GM19438 (cell line): ENCODE results near the gene SLC24A3.

Experiments used
- ATAC-seq: cut with Tn5 transposase; IDR thresholded peaks from one replicate; pipeline ENCODE4 v1.9.1; 2021; ENCODE audit warnings: low read depth; ENCODE audit not compliant: unreplicated experiment

SLC24A3 gene

DNA sequence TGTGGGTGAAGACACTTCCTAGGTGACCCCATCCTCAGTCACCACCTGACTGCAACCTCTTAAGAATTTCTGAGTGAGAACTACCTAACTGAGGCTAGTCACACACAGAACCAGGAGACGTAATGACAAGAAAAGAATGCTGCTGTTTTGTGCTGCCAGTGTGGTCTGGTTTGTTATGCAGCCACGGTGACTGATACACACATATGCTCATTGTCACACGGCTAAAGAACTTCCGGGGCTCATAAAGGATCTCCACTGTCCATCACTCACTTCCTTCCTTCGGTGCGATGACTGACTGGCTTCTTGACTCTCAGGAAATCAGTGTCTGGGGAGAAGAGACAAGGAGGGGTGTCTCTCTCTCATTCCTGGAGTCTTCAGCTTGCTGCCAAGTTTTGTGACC, 88.0 kb downstream of the SLC24A3 start:
- ATAC-seq: no peak

DNA sequence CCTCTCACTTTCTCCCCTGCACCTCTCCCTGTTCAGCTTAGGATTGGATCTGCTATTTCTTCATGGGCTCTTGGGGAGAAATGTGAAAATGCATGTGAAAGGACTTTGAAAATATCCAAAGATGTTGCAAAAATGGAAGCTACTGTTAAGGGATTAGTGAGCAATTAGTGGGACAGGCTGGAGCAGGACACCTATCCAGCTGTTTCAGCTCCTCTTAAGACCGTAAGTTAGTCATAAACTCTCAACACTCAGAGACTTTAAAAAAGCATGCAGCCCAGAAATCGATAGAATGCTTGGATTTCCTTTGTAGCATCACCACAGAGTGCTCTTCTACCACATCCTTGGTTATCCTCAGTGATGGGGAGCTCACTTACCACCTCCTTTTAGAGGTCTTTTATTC, 88.7 kb downstream of the SLC24A3 start:
- ATAC-seq: no peak

DNA sequence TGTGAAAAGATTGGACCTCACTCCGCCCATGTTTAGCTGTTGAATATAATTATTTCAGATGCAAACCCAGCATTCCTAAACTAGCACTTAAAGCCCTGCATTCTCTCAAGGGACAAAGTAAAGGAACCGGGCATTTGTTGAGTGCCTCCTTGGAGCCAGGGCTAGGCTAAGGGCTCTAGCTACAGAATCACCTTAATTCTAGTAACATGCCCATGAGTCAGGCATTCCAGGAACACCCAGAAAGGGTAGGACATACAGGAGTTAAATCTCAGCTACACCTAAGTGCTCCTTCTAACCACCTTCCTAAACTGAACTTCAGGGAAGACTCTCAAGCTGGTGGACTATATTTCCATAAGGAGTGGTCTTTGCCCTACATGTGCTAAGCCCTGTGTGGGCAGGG, 89.4 kb downstream of the SLC24A3 start:
- no peak for ATAC-seq

DNA sequence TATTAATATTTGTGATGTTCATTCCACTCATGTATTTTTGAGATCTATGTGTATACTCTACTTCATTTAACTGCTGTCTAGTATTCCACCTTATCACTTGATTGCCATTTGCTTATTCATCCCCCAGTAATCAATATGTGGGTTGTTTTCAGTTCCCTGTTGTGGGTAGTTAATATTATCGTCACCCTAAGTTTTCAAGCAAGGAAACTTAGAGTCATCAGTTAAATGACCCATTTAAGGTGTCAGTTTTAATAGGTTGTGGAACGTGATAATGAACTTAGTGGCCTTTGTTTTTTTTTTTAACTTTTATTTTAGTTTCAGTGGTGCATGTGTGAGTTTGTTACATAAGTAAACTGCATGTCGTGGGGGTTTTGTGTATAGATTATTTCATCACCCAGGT, 90.3 kb downstream of the SLC24A3 start:
- ATAC-seq: no peak

DNA sequence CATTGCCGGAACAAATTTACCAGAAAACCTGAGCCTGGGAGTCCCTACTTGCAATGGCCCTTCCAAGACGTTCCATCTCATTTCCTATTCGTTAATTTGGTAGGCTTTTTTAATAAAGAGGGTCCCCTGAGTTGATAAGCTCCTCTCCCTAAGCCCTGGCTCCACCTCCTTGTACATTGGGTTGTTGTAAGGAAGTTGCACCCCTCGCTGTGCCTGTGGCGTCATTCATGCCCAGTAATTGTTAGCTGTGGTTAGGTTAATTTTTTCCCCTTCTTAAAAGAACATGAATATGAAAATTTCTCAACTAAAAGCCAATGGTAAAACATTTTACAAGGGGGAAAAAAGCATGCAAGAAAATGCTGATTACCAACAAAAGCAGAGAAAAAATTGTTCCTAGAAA, 91.9 kb downstream of the SLC24A3 start:
- no peak for ATAC-seq

DNA sequence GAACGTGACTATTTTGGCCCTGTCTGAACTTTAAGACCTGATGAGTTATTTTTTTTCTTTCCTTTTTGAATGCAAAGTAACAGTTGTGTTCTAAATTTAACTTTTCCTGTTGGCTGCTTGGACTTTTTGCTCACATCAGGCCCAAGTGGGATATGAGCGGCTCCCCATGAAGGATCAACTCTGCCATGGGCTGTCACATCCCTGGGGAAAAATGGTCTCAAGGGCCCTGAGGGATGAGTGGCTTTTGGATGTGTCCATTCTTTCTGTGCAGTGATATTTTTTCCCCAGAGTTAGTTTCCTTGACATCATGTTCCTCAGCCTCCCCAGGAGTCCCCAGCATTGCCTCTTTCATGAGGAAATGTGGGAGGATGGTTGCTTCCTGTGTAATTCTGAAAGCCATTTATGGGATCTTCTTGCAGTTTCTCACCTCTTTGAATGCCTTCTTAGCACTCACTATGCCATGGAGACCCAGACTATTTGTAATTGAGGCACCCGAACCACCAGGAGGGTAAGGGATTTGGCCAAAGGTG, 92.5 kb downstream of the SLC24A3 start:
- ATAC-seq: no peak

DNA sequence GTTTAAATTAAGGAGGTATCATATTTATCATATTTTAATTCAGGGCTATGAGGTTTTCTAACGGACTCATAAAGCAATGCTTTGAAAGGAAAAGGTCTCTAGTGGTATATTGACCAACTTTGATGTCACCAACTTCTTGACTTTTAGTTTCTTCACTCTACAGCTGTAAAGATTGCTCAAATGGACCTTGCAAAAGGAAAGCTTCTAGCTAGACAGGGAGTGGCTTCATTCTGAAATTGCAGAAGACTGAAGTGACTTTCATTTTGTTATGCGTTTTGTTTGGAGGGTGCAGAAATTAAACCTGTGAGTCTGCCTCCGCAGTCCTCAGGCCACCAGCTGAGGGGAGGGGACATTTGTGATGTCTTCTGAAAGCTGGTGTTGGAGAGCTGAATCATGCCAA, 95.7 kb downstream of the SLC24A3 start:
- ATAC-seq: no peak

DNA sequence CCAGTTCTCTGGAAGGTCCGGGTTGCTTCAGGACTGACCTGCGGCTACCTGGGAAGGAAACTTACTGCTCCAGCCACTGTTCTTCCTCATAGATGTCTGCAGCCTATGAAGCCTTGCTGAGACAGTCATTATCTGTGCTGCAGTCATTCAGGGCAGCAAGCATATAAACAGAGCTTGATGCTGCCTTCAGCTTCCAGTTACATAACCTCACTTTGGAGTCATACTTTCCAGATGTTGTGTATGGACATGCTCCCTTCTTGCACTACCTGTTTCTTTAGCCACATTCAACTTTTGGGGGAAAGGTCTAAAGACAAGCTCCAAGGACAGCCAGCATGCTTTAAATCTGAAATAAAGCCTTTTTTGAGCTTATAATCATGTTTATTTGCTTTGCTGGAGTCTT, 98.1 kb downstream of the SLC24A3 start:
- ATAC-seq: no peak

DNA sequence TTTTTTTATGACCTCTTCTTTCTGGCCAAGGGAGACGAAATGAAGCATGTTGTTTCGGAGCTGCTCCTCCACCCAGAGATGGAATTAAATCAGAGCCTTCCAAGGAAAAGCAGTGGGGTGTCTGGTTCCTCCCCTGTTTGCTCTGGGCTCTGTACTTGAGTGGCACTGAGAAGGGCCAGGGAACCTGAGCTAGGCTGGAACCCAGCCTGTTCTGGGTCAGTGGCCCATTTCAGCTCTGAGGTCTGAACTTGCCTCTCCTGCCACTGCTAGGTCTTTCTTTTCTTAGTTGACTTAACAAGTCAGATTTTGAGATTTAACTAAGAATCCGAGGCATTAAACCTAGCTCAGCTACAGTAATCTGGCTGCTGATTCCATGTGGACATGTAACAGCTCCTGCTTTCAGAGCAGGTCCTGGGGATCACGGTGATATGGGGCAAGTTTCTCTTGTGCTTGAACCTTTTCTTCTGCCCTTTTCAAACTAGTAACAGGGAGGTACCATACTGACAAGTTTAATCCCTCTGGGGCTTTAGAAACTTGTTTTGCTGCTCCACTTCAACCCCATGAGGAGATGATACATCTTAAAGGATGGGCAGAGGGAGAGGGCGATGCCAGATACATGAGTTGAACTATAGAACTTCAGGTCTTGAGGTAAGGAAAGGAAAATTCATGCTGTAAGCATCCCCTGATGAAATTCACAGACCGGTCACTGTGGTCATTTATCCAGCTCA, 101.1 kb downstream of the SLC24A3 start:
- no peak for ATAC-seq

DNA sequence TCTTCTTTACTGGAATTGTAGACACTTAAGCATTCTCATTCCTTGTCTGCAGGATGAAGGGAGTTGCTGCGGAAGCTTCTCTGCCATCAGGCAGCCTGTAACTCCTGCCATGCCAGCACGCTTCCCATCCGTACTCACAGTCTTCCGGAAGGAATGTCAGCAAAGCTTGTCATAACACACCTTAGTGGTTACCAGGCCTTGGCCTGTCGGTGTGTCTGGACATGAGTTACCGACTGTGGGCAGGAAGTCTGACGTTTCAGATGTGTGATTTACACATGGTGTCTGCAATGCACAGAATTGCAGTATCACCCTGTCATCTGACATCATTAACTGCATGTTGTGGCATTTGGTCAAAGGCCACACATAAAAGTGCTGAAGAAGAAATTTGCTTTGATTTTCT, 102.2 kb downstream of the SLC24A3 start:
- no peak for ATAC-seq

DNA sequence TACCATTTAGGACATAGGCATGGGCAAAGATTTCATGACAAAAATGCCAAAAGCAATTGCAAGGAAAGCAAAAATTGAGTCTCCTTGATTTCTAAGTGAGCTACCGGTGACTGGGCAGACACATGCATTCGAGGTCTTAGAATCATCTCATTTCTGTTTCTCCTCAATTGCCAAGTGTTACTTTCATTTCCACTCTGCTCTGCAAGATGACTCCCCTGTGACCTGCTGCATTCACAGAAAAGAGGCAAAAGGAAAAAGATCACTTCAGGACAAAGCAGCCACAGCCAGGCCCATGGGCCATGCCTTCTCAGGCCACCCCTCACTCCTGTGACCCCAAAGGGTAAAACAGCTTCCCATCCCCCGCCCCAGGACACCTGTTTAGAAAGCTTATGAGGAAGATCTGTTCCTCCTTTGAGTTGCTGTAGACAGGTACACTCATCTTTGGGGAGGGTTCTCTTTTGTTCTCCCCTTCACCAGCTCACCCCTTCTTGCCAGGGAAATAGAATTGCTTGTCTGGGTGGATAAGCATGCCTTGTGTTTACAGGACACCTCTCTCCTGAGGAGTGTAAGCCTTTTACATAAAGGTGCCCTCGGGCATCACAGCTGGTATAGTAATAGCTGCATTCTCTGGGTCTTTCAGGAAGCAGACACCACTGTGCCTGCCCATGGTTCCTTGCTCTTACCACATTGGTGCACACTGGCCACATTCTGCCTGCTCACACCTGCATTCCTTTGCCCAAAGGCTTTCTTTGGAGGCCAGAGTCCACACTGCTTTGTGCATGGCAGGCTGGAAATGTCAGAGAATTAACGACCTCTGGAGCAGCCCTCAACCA, 105.0 kb downstream of the SLC24A3 start:
- no peak for ATAC-seq

DNA sequence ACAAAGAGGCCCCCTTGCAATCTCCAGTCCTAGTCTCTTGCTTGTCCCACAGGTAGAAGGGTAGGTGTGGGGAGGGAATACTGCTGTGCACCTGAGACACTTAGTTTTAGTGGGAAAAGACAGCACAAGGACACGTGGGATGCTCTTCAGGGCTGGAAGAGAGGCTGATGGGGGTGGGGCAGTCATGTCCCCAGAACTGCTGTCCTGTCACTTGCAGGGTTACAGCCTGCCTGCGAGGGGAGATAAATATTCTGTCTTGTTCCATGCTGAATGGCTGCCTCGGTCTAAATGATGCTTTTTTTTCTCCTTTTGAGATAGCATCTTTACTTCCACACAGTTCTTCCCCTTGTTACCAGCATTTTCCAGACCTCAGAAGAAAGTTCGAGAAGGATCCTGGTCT, 106.2 kb downstream of the SLC24A3 start:
- no peak for ATAC-seq

DNA sequence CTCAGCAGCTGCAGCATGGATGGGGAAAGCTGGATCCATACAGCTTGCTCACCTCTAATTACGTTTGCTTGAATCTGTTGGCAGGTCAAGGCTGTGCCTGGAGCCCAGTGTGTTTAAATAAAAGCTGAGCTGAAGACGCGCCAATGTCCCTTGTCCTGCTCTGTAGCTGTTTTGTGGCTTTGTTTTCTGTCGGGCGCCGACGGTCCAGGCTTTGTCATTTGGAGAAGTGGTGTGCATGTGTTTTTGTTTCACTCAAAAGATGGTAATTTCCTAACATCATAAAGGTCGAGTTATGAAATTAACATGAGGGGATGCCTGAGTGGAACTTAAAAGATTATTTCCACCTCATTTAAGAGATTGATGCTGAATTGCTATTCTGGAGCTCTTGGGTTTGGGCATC, 107.6 kb downstream of the SLC24A3 start:
- no peak for ATAC-seq

DNA sequence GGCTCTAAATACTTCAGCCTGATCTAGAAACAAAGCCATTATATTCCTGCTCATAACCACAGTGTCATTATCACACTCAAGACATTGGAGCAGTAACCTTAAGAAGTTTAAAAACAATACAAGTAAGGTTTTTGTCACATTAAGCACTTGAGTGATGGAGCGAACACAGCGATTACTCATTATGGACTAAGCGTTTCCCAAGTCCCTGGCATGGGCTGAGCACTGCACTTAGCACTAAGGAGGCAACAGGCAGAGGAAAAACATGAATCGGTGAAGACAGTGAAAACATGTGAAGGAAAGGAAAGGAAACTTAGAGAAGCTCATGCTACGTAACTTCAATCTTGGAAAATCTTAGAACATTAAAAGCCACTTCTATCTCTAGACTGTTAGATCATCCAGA, 108.7 kb downstream of the SLC24A3 start:
- ATAC-seq: no peak

DNA sequence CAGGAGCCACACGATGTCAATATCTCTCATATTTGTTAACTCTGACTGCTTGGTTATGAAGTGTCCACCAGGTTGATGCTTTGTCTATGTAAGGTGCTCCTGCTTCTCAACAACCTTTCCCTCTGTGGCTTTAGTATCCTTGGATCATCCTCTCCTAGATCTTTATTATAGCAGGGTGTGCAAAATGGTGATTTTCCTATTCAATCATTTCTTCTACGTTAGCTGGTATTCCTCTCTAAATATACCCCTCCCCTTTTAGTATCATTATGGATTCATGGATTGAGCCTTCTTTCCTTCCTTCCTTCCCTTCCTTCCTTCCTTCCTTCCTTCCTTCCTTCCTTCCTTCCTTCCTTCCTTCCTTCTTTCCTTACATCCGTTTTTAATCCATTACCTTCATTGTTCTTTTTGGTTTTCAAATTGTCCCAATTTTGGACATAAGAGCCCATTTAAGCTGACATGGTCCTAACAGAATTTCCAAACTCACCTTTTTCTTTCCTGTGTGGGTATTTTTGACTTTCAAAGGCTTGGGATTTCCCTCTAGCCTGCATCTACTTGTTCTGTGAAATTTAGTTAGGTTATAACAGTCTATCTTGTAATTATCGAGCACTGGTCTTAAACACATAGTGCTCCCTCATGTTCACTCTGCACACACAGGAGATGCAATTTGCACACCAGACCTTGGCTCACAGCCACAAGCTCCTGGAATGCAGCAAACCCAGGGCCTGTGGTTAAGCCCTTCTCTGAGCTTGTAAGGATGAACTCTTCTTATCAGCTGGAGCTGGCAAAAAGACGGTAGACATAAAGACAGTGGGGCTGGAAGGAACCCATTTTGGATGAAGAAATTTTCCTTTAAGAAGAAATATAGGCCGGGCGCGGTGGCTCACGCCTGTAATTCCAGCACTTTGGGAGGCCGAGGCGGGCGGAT, 109.9 kb downstream of the SLC24A3 start:
- ATAC-seq: no peak

DNA sequence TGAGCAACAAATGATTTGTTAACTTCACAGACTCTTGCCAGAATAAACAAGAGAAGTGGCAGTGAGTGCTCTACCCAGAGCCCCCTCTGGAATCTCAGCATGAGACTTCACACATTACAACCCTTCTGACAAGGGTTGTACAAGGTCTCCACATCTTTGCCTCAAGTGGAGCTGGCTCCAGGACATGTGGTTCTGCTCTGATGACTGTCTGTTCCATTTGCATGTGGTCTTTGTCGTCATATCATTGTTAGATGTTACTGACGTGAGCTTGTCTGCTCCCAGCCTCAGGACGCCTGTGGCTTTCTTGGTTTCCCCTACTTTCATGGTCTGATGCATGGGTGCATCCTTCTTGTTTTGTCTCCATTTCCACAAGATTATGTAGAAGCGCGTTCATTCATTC, 115.0 kb downstream of the SLC24A3 start:
- ATAC-seq: no peak

DNA sequence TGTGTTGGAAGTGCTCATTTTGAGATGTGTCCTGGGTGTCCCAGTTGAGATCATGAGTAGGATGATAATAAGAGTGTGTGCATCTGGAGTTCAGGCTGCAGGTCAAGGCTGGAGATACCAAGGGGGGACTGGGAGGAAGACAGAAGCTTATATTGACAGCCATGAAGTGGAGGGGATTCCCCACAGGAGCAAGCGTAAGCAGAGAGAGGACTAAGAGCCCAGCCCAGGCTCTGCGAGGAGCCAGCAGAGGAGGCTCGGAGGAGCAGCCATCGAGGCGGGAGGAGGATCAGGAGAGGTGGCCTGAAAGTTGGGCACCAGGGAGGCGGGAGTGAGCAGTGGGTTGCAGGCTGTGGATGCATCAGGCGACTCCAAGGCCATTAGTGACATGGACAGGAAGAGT, 116.2 kb downstream of the SLC24A3 start:
- ATAC-seq: no peak

DNA sequence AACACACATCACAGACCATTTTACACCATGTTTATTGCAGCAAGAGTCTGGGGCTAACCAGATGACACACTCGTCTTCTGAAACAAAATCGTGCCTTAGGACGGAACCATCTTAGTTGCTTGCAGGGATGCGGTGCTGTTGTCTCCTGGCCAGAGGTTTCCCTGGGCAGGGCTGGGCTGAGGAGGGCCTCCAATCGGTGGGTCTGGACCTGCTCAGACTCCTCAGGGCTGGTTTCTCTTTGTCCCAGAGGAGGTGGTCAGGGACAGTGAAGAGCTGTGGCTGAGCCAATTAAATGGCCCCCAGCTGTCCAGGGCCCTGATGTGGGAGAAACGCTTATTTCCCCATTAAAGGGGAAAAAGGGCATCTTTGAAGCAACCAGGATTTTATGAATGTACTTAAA, 117.6 kb downstream of the SLC24A3 start:
- no peak for ATAC-seq

DNA sequence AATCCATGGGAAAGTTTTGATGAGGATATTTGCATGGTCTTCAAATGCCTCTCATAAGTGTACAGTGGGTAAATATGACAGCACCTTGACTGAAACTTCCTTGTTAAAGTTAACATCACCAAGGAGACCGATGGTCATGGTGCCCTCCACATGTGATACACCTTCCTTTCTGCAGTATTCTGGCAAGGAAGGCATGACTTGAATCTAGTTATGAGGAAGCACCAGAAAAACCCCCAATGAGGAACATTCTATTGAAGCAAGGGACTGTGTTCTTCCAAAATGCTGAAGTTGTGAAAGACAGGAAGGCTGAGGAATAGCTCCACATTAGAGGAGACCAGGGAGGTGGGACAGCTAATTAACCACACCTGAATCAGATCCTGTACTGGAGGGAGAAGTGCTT, 118.3 kb downstream of the SLC24A3 start:
- ATAC-seq: no peak

DNA sequence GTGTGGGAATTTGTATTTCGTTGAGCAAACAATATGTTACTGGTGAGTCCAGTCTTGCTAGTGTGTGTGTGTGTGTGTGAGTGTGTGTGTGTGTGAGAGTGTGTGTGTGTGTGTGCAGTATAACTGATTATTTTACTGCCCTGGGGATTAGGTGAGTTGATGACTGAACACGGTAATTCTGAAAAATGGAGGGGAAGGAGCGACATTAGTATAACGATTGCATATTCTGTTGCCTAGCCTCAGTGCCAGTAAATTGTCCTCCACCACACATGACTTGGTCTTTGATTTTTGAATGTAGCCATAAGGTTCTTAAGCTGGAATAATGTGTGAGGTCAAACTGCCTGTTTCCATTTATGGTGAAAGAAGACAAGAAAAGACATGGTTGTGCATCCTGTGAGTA, 121.1 kb downstream of the SLC24A3 start:
- no peak for ATAC-seq

DNA sequence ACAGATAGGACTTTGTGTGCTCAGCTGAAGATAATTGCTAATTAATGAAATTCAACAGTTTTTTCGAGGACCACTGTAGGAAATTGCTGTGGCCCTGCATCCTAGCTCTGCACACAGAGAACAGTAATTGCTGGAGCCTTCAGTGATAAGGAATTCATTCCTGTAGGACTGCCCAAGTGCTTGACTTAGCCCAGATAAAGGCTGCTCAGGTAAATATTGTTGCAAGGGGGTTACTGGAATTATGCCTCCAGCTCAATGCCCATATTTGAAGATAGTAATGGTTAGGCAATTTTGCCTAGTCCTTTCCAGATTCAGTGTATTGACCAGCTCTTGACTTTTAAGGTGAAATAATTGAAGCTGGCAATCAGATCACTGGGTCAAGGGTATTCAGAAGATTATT, 122.9 kb downstream of the SLC24A3 start:
- no peak for ATAC-seq
